ENCODE data around the gene PTMS.
A peak's percentile ranks its signal among the peaks of the same experiment; 100 is the strongest.

PTMS gene

DNA sequence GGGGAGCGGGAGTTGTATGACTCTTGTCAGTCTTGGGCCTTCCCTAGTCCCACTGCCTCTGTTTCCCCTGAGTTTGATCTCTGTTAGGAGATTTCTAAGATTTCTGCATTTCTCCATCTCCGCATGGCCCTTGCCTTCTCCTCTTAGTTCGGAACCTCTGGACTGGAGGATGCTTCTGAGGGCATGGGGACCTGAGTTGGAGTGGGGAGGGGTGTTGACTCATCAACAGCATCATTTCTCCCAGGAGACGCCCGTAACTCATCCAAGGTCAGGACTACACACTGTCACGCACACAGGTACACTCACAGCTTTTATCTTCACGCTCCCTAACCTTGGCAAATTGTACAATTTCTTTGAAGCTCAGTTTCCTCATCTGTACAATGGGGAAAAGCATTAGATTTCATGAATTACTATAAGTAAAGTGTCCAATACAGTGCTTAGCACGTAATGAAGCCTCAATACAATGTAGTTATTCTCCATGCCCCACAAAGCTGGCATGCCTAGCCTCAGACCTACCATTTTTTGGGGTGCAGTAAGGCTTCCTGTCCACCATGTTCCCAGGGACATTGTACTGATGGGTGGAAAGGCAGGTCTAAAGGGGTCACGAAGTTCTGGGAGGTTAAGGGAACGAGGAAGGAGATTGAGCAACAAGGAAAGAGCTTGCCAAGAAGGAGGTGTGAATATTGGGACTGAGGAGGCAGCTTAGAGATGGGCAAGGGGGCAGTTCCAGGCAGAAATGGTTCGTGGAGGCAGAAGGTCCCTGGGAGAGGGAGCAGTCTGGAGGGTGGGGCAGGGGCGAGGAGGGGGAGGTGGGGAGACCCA, 5.6 kb downstream of the PTMS start:
- no peak for DNase-seq (ENCODE audit: low read depth, low spot score)
- no peak overlapping the region for H3K4me3 ChIP-seq
- H3K36me3 ChIP-seq (ENCODE audit: insufficient read depth, low read length), result peaks cover 21% of the 10 kb centered on the region; the same call in 1 of the 2 replicates
- H3K9me3 ChIP-seq (ENCODE audit: low read depth, low read length), result no peaks in the 10 kb centered on the region
- H3K9ac ChIP-seq (ENCODE audit: insufficient read length), result no peak overlapping the region
- 0 out of 2 replicates have a peak overlapping the region, but pooled peaks have one; percentile 39 for H3K27ac ChIP-seq
- 0 out of 2 replicates have a peak, but pooled peaks have one; percentile 40 for TF ChIP-seq POLR2AphosphoS5 (IDR thresholded peaks at IDR 0.05; ENCODE audit: borderline replicate concordance, low read depth, low read length)
- TF ChIP-seq FOXP2 (optimal IDR thresholded peaks at IDR 0.05; ENCODE audit: control extremely low read depth, extremely low read length, insufficient read depth), result no peak

DNA sequence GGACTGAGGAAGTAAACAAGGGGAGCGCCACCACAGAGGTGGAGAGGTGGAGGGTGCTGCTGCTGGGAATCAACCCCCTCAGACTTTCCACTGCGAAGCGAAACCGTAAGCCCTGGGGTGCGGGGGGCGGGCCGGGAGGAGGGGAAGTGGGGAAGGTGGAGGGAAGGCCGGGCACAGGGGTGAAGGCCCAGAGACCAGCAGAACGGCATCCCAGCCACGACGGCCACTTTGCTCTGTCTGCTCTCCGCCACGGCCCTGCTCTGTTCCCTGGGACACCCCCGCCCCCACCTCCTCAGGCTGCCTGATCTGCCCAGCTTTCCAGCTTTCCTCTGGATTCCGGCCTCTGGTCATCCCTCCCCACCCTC, 6.2 kb downstream of the PTMS start, which contains the start of gene LAG3:
Gene LAG3, plus strand, starts transcription at position 190 of the 365 bp plus-strand sequence. CDS start 333 bp downstream, outside the sequence.
- DNase-seq (ENCODE audit: low read depth, low spot score), result no peak
- H3K9ac ChIP-seq (ENCODE audit: insufficient read length), result no peak within 1 kb of the TSS
- H3K27ac ChIP-seq, result 0 out of 2 replicates have a peak within 1 kb of the TSS, but pooled peaks have one; percentile 39
- H3K4me3 ChIP-seq, result no peak within 1 kb of the TSS
- H3K9me3 ChIP-seq (ENCODE audit: low read depth, low read length), result no peaks in the 10 kb centered on the region
- TF ChIP-seq EZH2 (IDR thresholded peaks at IDR 0.05) (no peak), FOXP2 (optimal IDR thresholded peaks at IDR 0.05; ENCODE audit: control extremely low read depth, extremely low read length, insufficient read depth) (no peak), POLR2AphosphoS5 (IDR thresholded peaks at IDR 0.05; ENCODE audit: borderline replicate concordance, low read depth, low read length) (no peak)
- H3K36me3 ChIP-seq (ENCODE audit: insufficient read depth, low read length), result peaks cover 21% of the 10 kb centered on the region; the same call in 1 of the 2 replicates

- Histone ChIP-seq H3K36me3 (ENCODE audit: insufficient read depth, low read length) (peaks cover 21% of the 10 kb centered on the region; the same call in 1 of the 2 replicates), H3K27ac (no peak overlapping the region), H3K9me3 (ENCODE audit: low read depth, low read length) (no peaks in the 10 kb centered on the region), H3K4me3 (no peak overlapping the region), H3K9ac (ENCODE audit: insufficient read length) (no peak overlapping the region)
- no peak for DNase-seq (ENCODE audit: low read depth, low spot score)
- TF ChIP-seq POLR2AphosphoS5 (IDR thresholded peaks at IDR 0.05; ENCODE audit: borderline replicate concordance, low read depth, low read length) (no peak), EZH2 (IDR thresholded peaks at IDR 0.05) (no peak), FOXP2 (optimal IDR thresholded peaks at IDR 0.05; ENCODE audit: control extremely low read depth, extremely low read length, insufficient read depth) (no peak)
Measured at GRCh38 chr12:6772726-6773589, 6.8 kb downstream of the PTMS start.

DNA sequence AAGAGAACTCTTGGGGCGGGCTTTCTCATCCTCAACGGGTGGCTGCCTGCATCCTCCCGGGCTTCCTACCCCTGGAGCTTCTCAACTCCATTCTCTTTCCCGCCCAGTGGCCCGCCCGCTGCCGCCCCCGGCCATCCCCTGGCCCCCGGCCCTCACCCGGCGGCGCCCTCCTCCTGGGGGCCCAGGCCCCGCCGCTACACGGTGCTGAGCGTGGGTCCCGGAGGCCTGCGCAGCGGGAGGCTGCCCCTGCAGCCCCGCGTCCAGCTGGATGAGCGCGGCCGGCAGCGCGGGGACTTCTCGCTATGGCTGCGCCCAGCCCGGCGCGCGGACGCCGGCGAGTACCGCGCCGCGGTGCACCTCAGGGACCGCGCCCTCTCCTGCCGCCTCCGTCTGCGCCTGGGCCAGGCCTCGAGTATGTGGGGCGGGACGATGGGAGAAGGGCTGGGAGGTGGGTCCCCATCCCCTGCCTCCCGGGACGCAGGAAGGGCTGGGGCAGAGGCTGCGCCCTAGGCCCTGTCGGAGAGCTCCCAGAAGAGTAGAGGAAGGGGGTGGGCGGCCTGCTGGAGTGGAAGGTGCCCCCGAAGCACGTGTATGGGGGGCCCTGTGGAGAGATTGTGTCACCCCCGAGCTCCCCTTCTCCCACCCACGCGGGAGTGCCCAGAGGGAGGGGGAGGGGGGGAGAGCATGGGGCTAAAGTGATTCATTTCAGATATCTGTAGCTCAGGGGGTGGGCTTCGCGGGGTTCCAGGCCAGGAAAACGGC, 7.6 kb downstream of the PTMS start:
- no peak for DNase-seq (ENCODE audit: low read depth, low spot score)
- no peak overlapping the region for H3K4me3 ChIP-seq

DNA sequence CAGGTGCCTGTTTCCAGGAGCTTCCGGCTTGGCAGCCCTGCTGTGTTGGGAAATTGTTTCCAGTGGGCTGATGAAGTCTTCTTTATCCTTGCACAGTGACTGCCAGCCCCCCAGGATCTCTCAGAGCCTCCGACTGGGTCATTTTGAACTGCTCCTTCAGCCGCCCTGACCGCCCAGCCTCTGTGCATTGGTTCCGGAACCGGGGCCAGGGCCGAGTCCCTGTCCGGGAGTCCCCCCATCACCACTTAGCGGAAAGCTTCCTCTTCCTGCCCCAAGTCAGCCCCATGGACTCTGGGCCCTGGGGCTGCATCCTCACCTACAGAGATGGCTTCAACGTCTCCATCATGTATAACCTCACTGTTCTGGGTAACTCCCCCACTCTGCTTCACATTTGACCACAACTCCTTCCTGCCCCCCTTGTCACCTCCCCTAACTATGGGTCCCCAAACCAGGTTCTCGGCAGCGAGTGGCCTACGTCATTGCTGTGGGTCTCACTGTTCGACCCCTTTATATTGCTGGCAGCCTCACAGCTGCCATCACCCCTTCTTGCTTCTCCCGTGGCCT, 8.4 kb downstream of the PTMS start:
- TF ChIP-seq EZH2 (IDR thresholded peaks at IDR 0.05), result no peak
- no peak for TF ChIP-seq FOXP2 (optimal IDR thresholded peaks at IDR 0.05; ENCODE audit: control extremely low read depth, extremely low read length, insufficient read depth)
- no peak for TF ChIP-seq POLR2AphosphoS5 (IDR thresholded peaks at IDR 0.05; ENCODE audit: borderline replicate concordance, low read depth, low read length)
- no peak for DNase-seq (ENCODE audit: low read depth, low spot score)
- Histone ChIP-seq H3K4me3 (no peak overlapping the region), H3K27ac (no peak overlapping the region), H3K36me3 (ENCODE audit: insufficient read depth, low read length) (peaks cover 17% of the 10 kb centered on the region; the same call in 1 of the 2 replicates), H3K9ac (ENCODE audit: insufficient read length) (no peak overlapping the region), H3K9me3 (ENCODE audit: low read depth, low read length) (no peaks in the 10 kb centered on the region)

More for the DNA sequence above, 7.6 kb downstream of the PTMS start:
- no peaks in the 10 kb centered on the region for H3K9me3 ChIP-seq (ENCODE audit: low read depth, low read length)
- TF ChIP-seq FOXP2 (optimal IDR thresholded peaks at IDR 0.05; ENCODE audit: control extremely low read depth, extremely low read length, insufficient read depth) (no peak), POLR2AphosphoS5 (IDR thresholded peaks at IDR 0.05; ENCODE audit: borderline replicate concordance, low read depth, low read length) (no peak), EZH2 (IDR thresholded peaks at IDR 0.05) (no peak)
- H3K36me3 ChIP-seq (ENCODE audit: insufficient read depth, low read length), result peaks cover 21% of the 10 kb centered on the region; the same call in 1 of the 2 replicates
- H3K9ac ChIP-seq (ENCODE audit: insufficient read length), result no peak overlapping the region
- no peak overlapping the region for H3K27ac ChIP-seq

DNA sequence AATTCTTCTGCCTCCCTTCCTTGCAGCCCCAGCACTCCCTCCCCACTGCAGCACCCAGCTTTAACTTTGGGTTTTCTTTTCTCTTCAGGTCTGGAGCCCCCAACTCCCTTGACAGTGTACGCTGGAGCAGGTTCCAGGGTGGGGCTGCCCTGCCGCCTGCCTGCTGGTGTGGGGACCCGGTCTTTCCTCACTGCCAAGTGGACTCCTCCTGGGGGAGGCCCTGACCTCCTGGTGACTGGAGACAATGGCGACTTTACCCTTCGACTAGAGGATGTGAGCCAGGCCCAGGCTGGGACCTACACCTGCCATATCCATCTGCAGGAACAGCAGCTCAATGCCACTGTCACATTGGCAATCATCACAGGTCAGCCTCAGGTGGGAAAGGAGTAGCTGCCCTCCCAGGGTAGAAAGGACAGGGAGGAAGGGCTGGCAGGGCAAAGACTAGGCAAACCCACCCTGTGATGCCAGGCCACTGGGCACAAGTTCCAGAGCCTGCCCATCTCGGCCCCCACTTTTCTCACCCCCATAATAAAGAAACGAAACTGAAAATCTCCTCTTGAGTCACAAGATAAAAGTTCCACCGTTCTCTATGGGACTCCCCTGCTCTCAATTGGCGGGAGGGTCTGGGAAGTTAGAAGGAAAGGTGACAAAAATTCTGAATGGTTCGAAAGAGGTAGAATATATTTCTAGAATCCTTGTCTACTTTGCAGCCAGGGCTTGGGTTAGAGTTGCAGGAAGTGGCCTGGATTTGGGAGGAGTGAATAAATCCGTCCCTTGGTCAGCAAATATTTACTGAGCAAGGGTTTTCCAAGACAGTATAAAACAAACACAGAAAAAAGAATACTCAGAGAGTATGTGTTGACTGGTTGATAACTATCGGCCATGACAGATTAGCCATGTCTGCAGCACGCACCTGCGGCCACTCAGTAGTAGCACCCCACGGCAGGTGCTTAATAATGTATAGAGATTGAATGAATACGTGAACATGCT, 9.3 kb downstream of the PTMS start:
- Histone ChIP-seq H3K9ac (ENCODE audit: insufficient read length) (no peak overlapping the region), H3K9me3 (ENCODE audit: low read depth, low read length) (no peaks in the 10 kb centered on the region), H3K4me3 (no peak overlapping the region), H3K36me3 (ENCODE audit: insufficient read depth, low read length) (peaks cover 10% of the 10 kb centered on the region; the same call in 1 of the 2 replicates), H3K27ac (no peak overlapping the region)
- no peak for DNase-seq (ENCODE audit: low read depth, low spot score)
- TF ChIP-seq FOXP2 (optimal IDR thresholded peaks at IDR 0.05; ENCODE audit: control extremely low read depth, extremely low read length, insufficient read depth) (no peak), EZH2 (IDR thresholded peaks at IDR 0.05) (no peak), POLR2AphosphoS5 (IDR thresholded peaks at IDR 0.05; ENCODE audit: borderline replicate concordance, low read depth, low read length) (no peak)
